GM23248 (cell line): ENCODE results near the gene C5orf47. TPM values are rescaled to one million over a fixed set of nuclear protein-coding genes. Genes with fewer than 3 reads are reported as not detected.

Source experiments
- DNase-seq: peaks from one replicate; pipeline ENCODE4 v3.0.0-alpha.2; 2015
- H2AFZ ChIP-seq: fragments of 200-600 bp; sonication (generic); 2 replicates; pipeline ENCODE4 v1.6.1; 2016; ENCODE audit warnings: antibody characterized with exemption
- H3F3A ChIP-seq: fragments of 200-600 bp; sonication (generic); 2 replicates; pipeline ENCODE4 v1.6.1; 2016; ENCODE audit warnings: mild to moderate bottlenecking, antibody characterized with exemption, mixed run types; ENCODE audit not compliant: insufficient read depth
- H3K27ac ChIP-seq: fragments of 200-600 bp; sonication (generic); 2 replicates; pipeline ENCODE4 v1.5.1; 2016; ENCODE audit warnings: mild to moderate bottlenecking
- H3K27me3 ChIP-seq: fragments of 200-600 bp; sonication (generic); replicated peaks from 2 replicates; pipeline ENCODE4 v1.6.1; 2016; ENCODE audit warnings: mild to moderate bottlenecking; ENCODE audit not compliant: insufficient read depth
- H3K36me3 ChIP-seq: fragments of 200-600 bp; sonication (generic); 2 replicates; pipeline ENCODE4 v1.6.1; 2016; ENCODE audit warnings: low read depth, mild to moderate bottlenecking
- H3K4me1 ChIP-seq: fragments of 200-600 bp; sonication (generic); 2 replicates; pipeline ENCODE4 v1.6.1; 2016; ENCODE audit warnings: mild to moderate bottlenecking; ENCODE audit not compliant: insufficient read depth
- H3K4me2 ChIP-seq: fragments of 200-600 bp; sonication (generic); one replicate; pipeline ENCODE4 v1.6.1; 2016; ENCODE audit warnings: mild to moderate bottlenecking; ENCODE audit not compliant: unreplicated experiment
- H3K4me3 ChIP-seq: fragments of 200-600 bp; sonication (generic); 2 replicates; pipeline ENCODE4 v1.5.1; 2016; ENCODE audit warnings: mild to moderate bottlenecking
- H3K79me2 ChIP-seq: fragments of 200-600 bp; sonication (generic); 2 replicates; pipeline ENCODE4 v1.6.1; 2016; ENCODE audit warnings: mild to moderate bottlenecking; ENCODE audit not compliant: insufficient read depth
- H3K9ac ChIP-seq: fragments of 200-600 bp; sonication (generic); 2 replicates; pipeline ENCODE4 v1.6.1; 2016; ENCODE audit warnings: mild to moderate bottlenecking
- H3K9me2 ChIP-seq: fragments of 200-600 bp; sonication (generic); 2 replicates; pipeline ENCODE4 v1.6.1; 2016; ENCODE audit warnings: mixed run types, mild to moderate bottlenecking, moderate library complexity; ENCODE audit not compliant: insufficient read depth
- H3K9me3 ChIP-seq: fragments of 200-600 bp; sonication (generic); one replicate; pipeline ENCODE4 v1.6.1; 2017; ENCODE audit warnings: low read depth
- H4K20me1 ChIP-seq: fragments of 200-600 bp; sonication (generic); 2 replicates; pipeline ENCODE4 v1.6.0; 2016; ENCODE audit not compliant: insufficient read depth
- EZH2 ChIP-seq: fragments of 200-600 bp; sonication (generic); IDR thresholded peaks from 2 replicates; pipeline ENCODE4 v1.6.1; 2018; ENCODE audit warnings: antibody characterized with exemption, mild to moderate bottlenecking; ENCODE audit not compliant: insufficient read depth, poor library complexity, severe bottlenecking
- EZH2phosphoT487 ChIP-seq: fragments of 200-600 bp; sonication (generic); IDR thresholded peaks from 2 replicates; pipeline ENCODE4 v1.6.1; 2018; ENCODE audit warnings: antibody characterized with exemption, moderate library complexity, mild to moderate bottlenecking, low read depth; ENCODE audit not compliant: insufficient read depth
- WGBS, 2 experiments: methylation state at CpG; one replicate each; pipeline ENCODE4 v1.1.6; 2015 to 2017; ENCODE audit warnings: low lambda C conversion rate in 2 of 2, low coverage in 1 of 2; ENCODE audit errors: missing lambda C conversion rate in 2 of 2; 5-methylcytosine and 5-hydroxymethylcytosine counted together
- in situ Hi-C: fragments of 300-500 bp; cut with MboI; formaldehyde crosslinking; loops from 2 replicates; pipeline ENCODE4 v1.15.0; 2020
- polyA plus RNA-seq: library from polyadenylated mRNA; unstranded; fragments of >200 nt; fragmentation: Nextera tagmentation; extraction: Ambion mirVana; gene quantifications from 2 replicates; pipeline ENCODE4 v1.2.1, GENCODE V29; 2016
- total RNA-seq: library from RNA; depleted of rRNA; stranded (reverse); fragments of >200 nt; shearing (Covaris generic); gene quantifications from 2 replicates; pipeline ENCODE4 v1.2.3, GENCODE V29; 2014

The C5orf47 gene
- total and polyA plus RNA-seq, 2 experiments from 2014 or later: not detected

GRCh38 chr5:173944511-173944910 lies 44.5 kb upstream of the C5orf47 start:
- Histone ChIP-seq H3F3A (no peaks in the 10 kb centered on the region), H3K36me3 (0 out of 2 replicates have a peak, but pooled peaks cover 24% of the 10 kb centered on the region), H3K4me1 (peaks cover 4% of the 10 kb centered on the region; the same call in 1 of the 2 replicates), H3K9me2 (no peaks in the 10 kb centered on the region), H3K9ac (no peak overlapping the region), H3K27me3 (no peaks in the 10 kb centered on the region), H3K4me2 (no peak overlapping the region), H3K27ac (no peak overlapping the region), H3K9me3 (no peaks in the 10 kb centered on the region), H3K4me3 (no peak overlapping the region), H3K79me2 (peaks cover 35% of the 10 kb centered on the region), H2AFZ (no peak overlapping the region), H4K20me1 (no peaks in the 10 kb centered on the region)
- in situ Hi-C loops: no loop called here
- DNase-seq: no peak
- no peak for TF ChIP-seq EZH2
- TF ChIP-seq EZH2phosphoT487: no peak
- 52 to 59% methylated on average over 2 of the region's 2 CpGs for WGBS, 2 experiments

- Histone ChIP-seq H3K9ac (no peak overlapping the region), H3K79me2 (peaks cover 28% of the 10 kb centered on the region), H3K4me2 (no peak overlapping the region), H3K36me3 (peaks cover 31% of the 10 kb centered on the region; the same call in 1 of the 2 replicates), H3K27ac (no peak overlapping the region), H4K20me1 (no peaks in the 10 kb centered on the region), H3K9me3 (no peaks in the 10 kb centered on the region), H3F3A (no peaks in the 10 kb centered on the region), H3K9me2 (no peaks in the 10 kb centered on the region), H3K27me3 (no peaks in the 10 kb centered on the region), H3K4me1 (peaks cover 4% of the 10 kb centered on the region; the same call in 1 of the 2 replicates), H3K4me3 (no peak overlapping the region), H2AFZ (no peak overlapping the region)
- DNase-seq: no peak
- in situ Hi-C loops: no loop called here
- no peak for TF ChIP-seq EZH2
- TF ChIP-seq EZH2phosphoT487: no peak
- 96 to 100% methylated on average over 2 of the region's 2 CpGs for WGBS, 2 experiments
Measured at GRCh38 chr5:173945160-173945559, 43.8 kb upstream of the C5orf47 start.

- no peak for TF ChIP-seq EZH2
- H3K27me3 ChIP-seq: no peaks in the 10 kb centered on the region
- no peaks in the 10 kb centered on the region for H3K9me3 ChIP-seq
- H3K36me3 ChIP-seq: peaks cover 42% of the 10 kb centered on the region
- in situ Hi-C loops: no loop called here
- H3K9ac ChIP-seq: no peak overlapping the region
- H3K4me2 ChIP-seq: no peak overlapping the region
- H3K4me1 ChIP-seq: peaks cover 4% of the 10 kb centered on the region; the same call in 1 of the 2 replicates
- WGBS, 2 experiments: 90 to 100% methylated on average over 2 of the region's 2 CpGs
- no peak overlapping the region for H3K27ac ChIP-seq
- no peak overlapping the region for H3K4me3 ChIP-seq
- no peak for DNase-seq
- no peaks in the 10 kb centered on the region for H4K20me1 ChIP-seq
- H3K9me2 ChIP-seq: no peaks in the 10 kb centered on the region
- H3K79me2 ChIP-seq: peaks cover 17% of the 10 kb centered on the region
- H2AFZ ChIP-seq: no peak overlapping the region
- H3F3A ChIP-seq: no peaks in the 10 kb centered on the region
Measured at GRCh38 chr5:173946323-173946722, 42.6 kb upstream of the C5orf47 start.

- Histone ChIP-seq H3K4me1 (peaks cover 8% of the 10 kb centered on the region; the same call in 1 of the 2 replicates), H3K9me3 (no peaks in the 10 kb centered on the region), H3K4me3 (no peak overlapping the region), H3K9ac (no peak overlapping the region), H3K27ac (no peak overlapping the region), H3K27me3 (no peaks in the 10 kb centered on the region), H4K20me1 (no peaks in the 10 kb centered on the region), H3K36me3 (peaks cover 72% of the 10 kb centered on the region), H3K9me2 (no peaks in the 10 kb centered on the region), H2AFZ (no peak overlapping the region), H3F3A (peaks cover 12% of the 10 kb centered on the region; the same call in 1 of the 2 replicates), H3K4me2 (no peak overlapping the region), H3K79me2 (no peaks in the 10 kb centered on the region)
- DNase-seq: no peak
- WGBS, 2 experiments: 58 to 72% methylated on average over 2 of the region's 2 CpGs
- in situ Hi-C loops: no loop called here
- TF ChIP-seq EZH2phosphoT487 (no peak), EZH2 (no peak)
Measured at GRCh38 chr5:173950829-173951228, 38.1 kb upstream of the C5orf47 start.
